IMR-90 (cell line): ENCODE results near the gene GRB10. TPM values are rescaled to one million over a fixed set of nuclear protein-coding genes. Genes with fewer than 3 reads are reported as not detected.

Source experiments
- ATAC-seq: fragments of 200-7000 bp; cut with Tn5 transposase; 2 replicates; pipeline ENCODE4 v1.9.1; 2020; ENCODE audit warnings: low read depth, mild to moderate bottlenecking, moderate library complexity
- BruUV-seq: library from RNA; stranded (reverse); fragments of 400-500 nt; replicated peaks from 2 replicates; lab custom pipeline; 2021; lab: Mats Ljungman, UMichigan
- CTCF ChIA-PET: fragments of 300-600 bp; formaldehyde crosslinking; extraction: SDS; loops from one replicate; lab custom pipeline; 2021; ENCODE audit warnings: antibody characterized with exemption; lab: Yijun Ruan, JAX
- POLR2A ChIA-PET: fragments of 300-600 bp; sonication (Branson Sonifier 250); formaldehyde crosslinking; loops from one replicate; lab custom pipeline; 2022; ENCODE audit warnings: antibody characterized with exemption; ENCODE audit not compliant: unreplicated experiment; lab: Charles Lee
- DNase-seq: peaks from one replicate; pipeline ENCODE4 v3.0.0; 2013
- H2AFZ ChIP-seq: replicated peaks from 2 replicates; pipeline ENCODE3; 2013; ENCODE audit warnings: low read length, mild to moderate bottlenecking; ENCODE audit not compliant: poor library complexity
- H2AK5ac ChIP-seq: 2 replicates; pipeline ENCODE4 v1.6.1; 2013; ENCODE audit warnings: low read depth, low read length, inconsistent platforms
- H2AK9ac ChIP-seq: replicated peaks from 2 replicates; pipeline ENCODE3; 2013; ENCODE audit warnings: mild to moderate bottlenecking, low read depth, low read length, moderate library complexity; ENCODE audit not compliant: poor library complexity
- H2BK120ac ChIP-seq: 2 replicates; pipeline ENCODE4 v1.6.1; 2013; ENCODE audit warnings: low read depth, low read length, inconsistent platforms
- H2BK15ac ChIP-seq: 3 replicates; pipeline ENCODE4 v1.6.1; 2013; ENCODE audit warnings: low read depth, low read length, inconsistent platforms
- H2BK20ac ChIP-seq: 2 replicates; pipeline ENCODE4 v1.6.1; 2013; ENCODE audit warnings: low read depth, mild to moderate bottlenecking, inconsistent platforms, low read length, moderate library complexity
- H2BK5ac ChIP-seq: 2 replicates; pipeline ENCODE4 v1.6.1; 2013; ENCODE audit warnings: mild to moderate bottlenecking, low read depth, low read length, inconsistent platforms; ENCODE audit not compliant: poor library complexity, severe bottlenecking
- H3K14ac ChIP-seq: replicated peaks from 2 replicates; pipeline ENCODE4 v1.6.1; 2013; ENCODE audit warnings: low read depth, low read length, inconsistent platforms
- H3K18ac ChIP-seq: 2 replicates; pipeline ENCODE4 v1.6.1; 2013; ENCODE audit warnings: low read depth, low read length, control low read depth
- H3K23ac ChIP-seq: 2 replicates; pipeline ENCODE4 v1.6.1; 2013; ENCODE audit warnings: low read depth, low read length, inconsistent platforms
- H3K27ac ChIP-seq: 2 replicates; pipeline ENCODE4 v1.5.1; 2013; ENCODE audit warnings: mild to moderate bottlenecking, control low read depth, low read length; ENCODE audit not compliant: insufficient read depth
- H3K27me3 ChIP-seq: 2 replicates; pipeline ENCODE4 v1.6.1; 2013; ENCODE audit warnings: low read length; ENCODE audit not compliant: control insufficient read depth, insufficient read depth
- H3K36me3 ChIP-seq: 2 replicates; pipeline ENCODE4 v1.6.1; 2013; ENCODE audit warnings: low read length, mixed read lengths; ENCODE audit not compliant: control insufficient read depth, insufficient read depth
- H3K4ac ChIP-seq: 2 replicates; pipeline ENCODE4 v1.6.1; 2013; ENCODE audit warnings: low read depth, low read length, inconsistent platforms
- H3K4me1 ChIP-seq: 2 replicates; pipeline ENCODE4 v1.6.1; 2013; ENCODE audit warnings: low read length, mixed read lengths; ENCODE audit not compliant: control insufficient read depth, insufficient read depth
- H3K4me2 ChIP-seq: 2 replicates; pipeline ENCODE4 v1.6.1; 2013; ENCODE audit warnings: low read depth, mild to moderate bottlenecking, control low read depth, low read length, moderate library complexity
- H3K4me3 ChIP-seq: 2 replicates; pipeline ENCODE4 v1.5.1; 2013; ENCODE audit warnings: low read depth, mild to moderate bottlenecking, control low read depth, low read length, moderate library complexity; ENCODE audit not compliant: insufficient read depth
- H3K56ac ChIP-seq: 2 replicates; pipeline ENCODE4 v1.6.1; 2013; ENCODE audit warnings: low read length, inconsistent platforms; ENCODE audit not compliant: insufficient read depth; ENCODE audit errors: extremely low read depth
- H3K79me1 ChIP-seq, 2 experiments: 2 replicates each; pipeline ENCODE4 v1.6.1; 2013; ENCODE audit warnings: low read length in 2 of 2, inconsistent platforms in 1 of 2, low read depth in 1 of 2
- H3K9ac ChIP-seq: 2 replicates; pipeline ENCODE4 v1.6.1; 2013; ENCODE audit warnings: low read depth, low read length, control low read depth
- H3K9me1 ChIP-seq: 2 replicates; pipeline ENCODE4 v1.6.1; 2013; ENCODE audit warnings: low read length, inconsistent platforms; ENCODE audit not compliant: insufficient read depth
- H3K9me3 ChIP-seq: 2 replicates; pipeline ENCODE4 v1.6.1; 2013; ENCODE audit warnings: low read length; ENCODE audit not compliant: control insufficient read depth, insufficient read depth
- H4K20me1 ChIP-seq: 2 replicates; pipeline ENCODE4 v1.6.1; 2013; ENCODE audit warnings: low read length, inconsistent platforms; ENCODE audit not compliant: insufficient read depth
- H4K5ac ChIP-seq: 2 replicates; pipeline ENCODE4 v1.6.1; 2013; ENCODE audit warnings: mild to moderate bottlenecking, low read depth, low read length, control low read depth
- H4K8ac ChIP-seq, 2 experiments: 2 replicates each; pipeline ENCODE4 v1.6.1; 2013; ENCODE audit warnings: low read depth in 2 of 2, low read length in 2 of 2, control low read depth in 1 of 2, inconsistent platforms in 1 of 2
- H4K91ac ChIP-seq: 2 replicates; pipeline ENCODE4 v1.6.1; 2013; ENCODE audit warnings: low read depth, low read length, inconsistent platforms; ENCODE audit not compliant: insufficient read depth
- CHD1 ChIP-seq: IDR thresholded peaks from 2 replicates; pipeline ENCODE4 v1.6.1; 2012; ENCODE audit warnings: low read depth, low read length, improper control_type of control experiment
- CTCF ChIP-seq: conservative IDR thresholded peaks from 2 replicates; pipeline ENCODE4 v1.5.1; 2012; ENCODE audit warnings: mild to moderate bottlenecking, low read depth, low read length, improper control_type of control experiment
- MAFK ChIP-seq: IDR thresholded peaks from 2 replicates; pipeline ENCODE4 v1.6.1; 2012; ENCODE audit warnings: low read depth, low read length, improper control_type of control experiment
- RAD21 ChIP-seq: IDR thresholded peaks from 2 replicates; pipeline ENCODE4 v1.6.1; 2012; ENCODE audit warnings: low read length, improper control_type of control experiment
- RCOR1 ChIP-seq: IDR thresholded peaks from 2 replicates; pipeline ENCODE4 v1.6.1; 2012; ENCODE audit warnings: mild to moderate bottlenecking, low read length, improper control_type of control experiment; ENCODE audit not compliant: insufficient replicate concordance
- WGBS, 2 experiments: methylation state at CpG; one replicate each; pipeline versions ENCODE4 v1.1.5 to v1.1.7; 2013; ENCODE audit warnings: missing lambda C conversion rate in 2 of 2; ENCODE audit not compliant: insufficient read length in 1 of 2; ENCODE audit errors: extremely low coverage in 2 of 2; 5-methylcytosine and 5-hydroxymethylcytosine counted together
- dilution Hi-C: fragments of 300-500 bp; cut with HindIII; formaldehyde crosslinking; loops from one replicate; pipeline ENCODE4 v1.14.3; 2018; ENCODE audit warnings: low sequenced_read_pairs; ENCODE audit not compliant: unreplicated experiment
- in situ Hi-C: fragments of 300-500 bp; cut with MboI; formaldehyde crosslinking; loops from 3 replicates; pipeline ENCODE4 v1.14.3; 2019; ENCODE audit warnings: low sequenced_read_pairs, inconsistent platforms, mixed read lengths
- intact Hi-C: fragments of 100-400 bp; cut with micrococcal nuclease; formaldehyde crosslinking; loops from 2 replicates; pipeline ENCODE4 v1.10.0; 2022
- polyA plus RNA-seq, 3 experiments: library from polyadenylated mRNA; depleted of rRNA; stranded (reverse); fragments of >200 nt; gene quantifications; 2 replicates each; pipeline ENCODE4 v1.2.3, GENCODE V29; 2012; ENCODE audit warnings: low replicate concordance in 1 of 3
- total RNA-seq: library from RNA; depleted of rRNA; stranded (reverse); fragments of >200 nt; gene quantifications from 2 replicates; pipeline ENCODE4 v1.2.3, GENCODE V29; 2012

GRB10 gene
- total and polyA plus RNA-seq, 2 of the 4 experiments (the other 2 are of a cell fraction): 6.3 to 15.1 TPM

GRCh38 chr7:50798126-50798525 is 15.4 kb upstream of the GRB10 start:
- peaks cover 43% of the 10 kb centered on the region for H3K27me3 ChIP-seq
- no peak overlapping the region for H2AFZ ChIP-seq
- CTCF ChIA-PET: no interaction called here
- H2BK120ac ChIP-seq: no peak overlapping the region
- no peaks in the 10 kb centered on the region for H3K36me3 ChIP-seq
- H4K20me1 ChIP-seq: no peaks in the 10 kb centered on the region
- H2BK5ac ChIP-seq: no peak overlapping the region
- TF ChIP-seq MAFK (no peak), RAD21 (no peak), RCOR1 (no peak), CHD1 (no peak), CTCF (no peak)
- H3K4me1 ChIP-seq: no peaks in the 10 kb centered on the region
- no peak overlapping the region for H3K9ac ChIP-seq
- dilution Hi-C loops (no loop called here), intact Hi-C loops (no loop called here), in situ Hi-C loops (loop anchor here (25.0 kb wide), 1 partner anchor 264 kb away; no protein-coding TSS in a partner anchor)
- H3K14ac ChIP-seq: no peak overlapping the region
- no peak for DNase-seq
- POLR2A ChIA-PET: no interaction called here
- H3K56ac ChIP-seq: no peak overlapping the region
- no peak overlapping the region for H3K4me3 ChIP-seq
- no peak overlapping the region for H3K18ac ChIP-seq
- H4K5ac ChIP-seq: no peak overlapping the region
- H2BK15ac ChIP-seq: no peak overlapping the region
- H4K8ac ChIP-seq: no peak overlapping the region
- no peak overlapping the region for H3K23ac ChIP-seq
- no peak overlapping the region for H2AK9ac ChIP-seq
- no peak overlapping the region for H2BK20ac ChIP-seq
- H3K79me1 ChIP-seq: no peaks in the 10 kb centered on the region
- H2AK5ac ChIP-seq: no peak overlapping the region
- H3K9me1 ChIP-seq: no peaks in the 10 kb centered on the region; the same call in 1 of the 2 replicates
- no peak for ATAC-seq
- no TSS peak for BruUV-seq
- 100% methylated on average over 1 of the region's 2 CpGs; no CpG with 5 or more reads in 1 of the 2 experiments for WGBS, 2 experiments
- H3K4ac ChIP-seq: no peak overlapping the region
- no peak overlapping the region for H3K27ac ChIP-seq
- H3K9me3 ChIP-seq: peaks cover 3% of the 10 kb centered on the region; the same call in 1 of the 2 replicates
- H4K91ac ChIP-seq: no peak overlapping the region
- no peak overlapping the region for H3K4me2 ChIP-seq
